ENCODE measurements around the gene ST6GAL1.

ST6GAL1 gene

DNA sequence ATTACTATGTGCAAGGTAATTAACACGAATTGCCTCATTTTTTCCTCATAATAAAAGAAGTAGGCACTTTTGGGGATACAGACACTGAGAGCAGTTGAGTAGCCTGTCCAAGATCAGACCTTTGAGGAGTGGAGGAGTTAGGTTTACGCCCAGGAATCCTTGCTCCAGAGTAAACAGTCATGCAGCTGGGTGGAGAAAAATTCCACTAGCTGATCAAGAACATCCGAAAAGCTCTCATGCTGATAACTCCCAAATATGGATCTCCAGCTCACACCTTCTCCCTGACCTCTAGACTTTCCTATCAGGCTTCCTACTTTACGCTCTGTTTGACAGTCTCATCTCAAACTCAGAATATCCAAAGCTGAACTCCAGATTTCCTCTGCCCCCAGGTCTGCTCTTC lies 53.3 kb downstream of the ST6GAL1 start:
- 0 out of 2 replicates have a peak, but pooled peaks cover 4% of the 10 kb centered on the region for H3K36me3 ChIP-seq (ENCODE audit: insufficient read depth)
- TF ChIP-seq CTCF (conservative IDR thresholded peaks at IDR 0.05; ENCODE audit: low read depth, low read length) = no peak
- H3K4me3 ChIP-seq (IDR thresholded peaks at IDR 0.05; ENCODE audit: insufficient read depth, low read depth, low read length) = no peak overlapping the region
- no peaks in the 10 kb centered on the region for H4K20me1 ChIP-seq (ENCODE audit: insufficient read depth)
- H3K9ac ChIP-seq = no peak overlapping the region
- H3K4me1 ChIP-seq (ENCODE audit: low read depth, poor library complexity, severe bottlenecking) = peaks cover 5% of the 10 kb centered on the region
- H3K27me3 ChIP-seq (ENCODE audit: insufficient read depth, low read depth) = no peaks in the 10 kb centered on the region
- H3K79me2 ChIP-seq (ENCODE audit: insufficient read depth, low read depth) = no peaks in the 10 kb centered on the region
- no peak overlapping the region for H2AFZ ChIP-seq (ENCODE audit: low read depth)
- no peak overlapping the region for H3K27ac ChIP-seq
- H3K4me2 ChIP-seq = no peak overlapping the region

- no peak overlapping the region for H3K27ac ChIP-seq
- H4K20me1 ChIP-seq (ENCODE audit: insufficient read depth) = no peaks in the 10 kb centered on the region
- no peak overlapping the region for H3K9ac ChIP-seq
- H3K79me2 ChIP-seq (ENCODE audit: insufficient read depth, low read depth) = no peaks in the 10 kb centered on the region
- H3K36me3 ChIP-seq (ENCODE audit: insufficient read depth) = 0 out of 2 replicates have a peak, but pooled peaks cover 4% of the 10 kb centered on the region
- H3K4me3 ChIP-seq (IDR thresholded peaks at IDR 0.05; ENCODE audit: insufficient read depth, low read depth, low read length) = no peak overlapping the region
- no peak for TF ChIP-seq CTCF (conservative IDR thresholded peaks at IDR 0.05; ENCODE audit: low read depth, low read length)
- H2AFZ ChIP-seq (ENCODE audit: low read depth) = no peak overlapping the region
- H3K4me2 ChIP-seq = no peak overlapping the region
- peaks cover 9% of the 10 kb centered on the region for H3K4me1 ChIP-seq (ENCODE audit: low read depth, poor library complexity, severe bottlenecking)
- no peaks in the 10 kb centered on the region for H3K27me3 ChIP-seq (ENCODE audit: insufficient read depth, low read depth)
Measured at GRCh38 chr3:186984064-186984463, 53.7 kb downstream of the ST6GAL1 start.

DNA sequence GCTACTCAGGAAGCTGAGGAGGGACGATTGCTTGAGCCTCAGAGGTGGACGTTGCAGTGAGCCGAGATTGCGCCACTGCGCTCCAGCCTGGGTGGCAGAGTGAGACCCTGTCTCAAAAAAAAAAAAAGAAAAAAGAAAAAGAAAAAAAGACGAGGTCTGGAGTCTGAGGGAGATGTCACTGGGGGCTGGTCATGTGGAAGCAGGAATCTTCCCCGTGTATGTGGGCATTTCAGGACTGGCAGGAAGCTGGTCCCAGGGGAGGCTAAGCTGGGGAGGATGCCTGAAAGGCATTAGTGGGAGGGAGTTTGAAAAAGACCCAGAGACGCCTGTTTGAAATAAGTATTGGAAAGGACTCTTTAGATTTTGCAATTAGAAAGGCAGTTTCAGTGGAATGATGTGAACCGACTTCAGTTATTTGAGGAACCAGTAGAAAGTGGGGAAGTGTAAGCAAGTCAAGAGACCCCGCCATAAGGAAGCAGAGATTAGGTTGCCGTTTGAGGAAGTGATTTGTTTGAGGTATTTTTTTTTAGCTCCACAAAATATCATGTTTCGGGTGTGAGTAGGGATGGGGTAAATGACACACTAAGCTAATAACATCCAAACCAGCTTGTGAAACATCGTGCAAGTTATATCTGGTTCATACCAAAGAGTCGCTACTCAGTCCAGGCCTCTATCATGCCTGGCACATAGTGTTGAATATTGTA lies 55.5 kb downstream of the ST6GAL1 start:
- no peak overlapping the region for H2AFZ ChIP-seq (ENCODE audit: low read depth)

GRCh38 chr3:186986406-186986805 lies 56.1 kb downstream of the ST6GAL1 start:
- H3K9ac ChIP-seq = no peak overlapping the region
- no peaks in the 10 kb centered on the region for H3K36me3 ChIP-seq (ENCODE audit: insufficient read depth)
- TF ChIP-seq CTCF (conservative IDR thresholded peaks at IDR 0.05; ENCODE audit: low read depth, low read length) = no peak
- H2AFZ ChIP-seq (ENCODE audit: low read depth) = no peak overlapping the region
- no peaks in the 10 kb centered on the region for H4K20me1 ChIP-seq (ENCODE audit: insufficient read depth)
- H3K4me3 ChIP-seq (IDR thresholded peaks at IDR 0.05; ENCODE audit: insufficient read depth, low read depth, low read length) = no peak overlapping the region
- peaks cover 11% of the 10 kb centered on the region for H3K4me1 ChIP-seq (ENCODE audit: low read depth, poor library complexity, severe bottlenecking)
- H3K27ac ChIP-seq = no peak overlapping the region
- H3K4me2 ChIP-seq = no peak overlapping the region
- H3K27me3 ChIP-seq (ENCODE audit: insufficient read depth, low read depth) = no peaks in the 10 kb centered on the region
- no peaks in the 10 kb centered on the region for H3K79me2 ChIP-seq (ENCODE audit: insufficient read depth, low read depth)

More for the DNA sequence above, 55.5 kb downstream of the ST6GAL1 start:
- no peak overlapping the region for H3K9ac ChIP-seq
- no peaks in the 10 kb centered on the region for H4K20me1 ChIP-seq (ENCODE audit: insufficient read depth)
- H3K4me2 ChIP-seq = no peak overlapping the region
- no peak for TF ChIP-seq CTCF (conservative IDR thresholded peaks at IDR 0.05; ENCODE audit: low read depth, low read length)
- no peaks in the 10 kb centered on the region for H3K27me3 ChIP-seq (ENCODE audit: insufficient read depth, low read depth)
- H3K36me3 ChIP-seq (ENCODE audit: insufficient read depth) = no peaks in the 10 kb centered on the region
- H3K4me1 ChIP-seq (ENCODE audit: low read depth, poor library complexity, severe bottlenecking) = peaks cover 11% of the 10 kb centered on the region
- no peaks in the 10 kb centered on the region for H3K79me2 ChIP-seq (ENCODE audit: insufficient read depth, low read depth)
- H3K27ac ChIP-seq = no peak overlapping the region
- H3K4me3 ChIP-seq (IDR thresholded peaks at IDR 0.05; ENCODE audit: insufficient read depth, low read depth, low read length) = no peak overlapping the region

Measured in KMS-11 (cell line).